Thyroid gland (tissue), 4 donors: ENCODE results near the gene ZBTB1.

Experiments
- POLR2A ChIP-seq, 2 donors: fragments of 450-650 bp; IDR thresholded peaks; one replicate each; pipeline ENCODE4 v1.6.1; 2017; ENCODE audit warnings: antibody characterized with exemption in 2 of 2, mild to moderate bottlenecking in 2 of 2, moderate library complexity in 1 of 2
- TF ChIP-seq, protein P1 (sequence below), 6 experiments: fragments of 200-600 bp in 3 of 6; fragments of 450-650 bp in 3 of 6; sonication (generic) in 3 of 6; IDR thresholded peaks; one replicate each; pipeline ENCODE4 v1.5.1; 2016 to 2019; ENCODE audit warnings: antibody characterized with exemption in 6 of 6, mild to moderate bottlenecking in 2 of 6, inconsistent platforms in 1 of 6, moderate library complexity in 1 of 6

DNA sequence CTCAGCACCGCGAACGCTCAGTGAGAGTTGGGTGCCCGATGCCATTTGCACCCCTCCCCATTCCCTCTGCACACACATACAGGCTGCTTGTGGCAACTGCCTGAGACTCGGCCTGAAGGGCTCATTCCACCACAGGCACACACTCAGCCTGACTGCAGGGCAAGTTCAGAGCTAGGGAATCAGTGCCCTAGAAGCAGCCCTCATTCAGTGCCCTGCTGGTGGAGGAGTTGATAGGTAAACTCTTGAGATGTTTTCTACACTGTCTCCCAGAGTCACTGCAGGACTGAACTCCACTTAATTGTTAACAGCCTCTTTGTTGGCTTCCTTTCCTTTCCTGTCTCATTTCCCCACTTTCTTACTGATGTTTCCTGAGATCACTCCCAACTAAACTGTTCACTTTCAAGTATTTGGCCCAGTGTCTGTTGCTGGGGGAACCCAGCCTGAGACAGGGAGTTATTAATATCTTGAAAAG is 62.1 kb downstream of the ZBTB1 start:
- TF ChIP-seq, protein P1, sequence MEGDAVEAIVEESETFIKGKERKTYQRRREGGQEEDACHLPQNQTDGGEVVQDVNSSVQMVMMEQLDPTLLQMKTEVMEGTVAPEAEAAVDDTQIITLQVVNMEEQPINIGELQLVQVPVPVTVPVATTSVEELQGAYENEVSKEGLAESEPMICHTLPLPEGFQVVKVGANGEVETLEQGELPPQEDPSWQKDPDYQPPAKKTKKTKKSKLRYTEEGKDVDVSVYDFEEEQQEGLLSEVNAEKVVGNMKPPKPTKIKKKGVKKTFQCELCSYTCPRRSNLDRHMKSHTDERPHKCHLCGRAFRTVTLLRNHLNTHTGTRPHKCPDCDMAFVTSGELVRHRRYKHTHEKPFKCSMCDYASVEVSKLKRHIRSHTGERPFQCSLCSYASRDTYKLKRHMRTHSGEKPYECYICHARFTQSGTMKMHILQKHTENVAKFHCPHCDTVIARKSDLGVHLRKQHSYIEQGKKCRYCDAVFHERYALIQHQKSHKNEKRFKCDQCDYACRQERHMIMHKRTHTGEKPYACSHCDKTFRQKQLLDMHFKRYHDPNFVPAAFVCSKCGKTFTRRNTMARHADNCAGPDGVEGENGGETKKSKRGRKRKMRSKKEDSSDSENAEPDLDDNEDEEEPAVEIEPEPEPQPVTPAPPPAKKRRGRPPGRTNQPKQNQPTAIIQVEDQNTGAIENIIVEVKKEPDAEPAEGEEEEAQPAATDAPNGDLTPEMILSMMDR (IDR thresholded peaks at IDR 0.05): no peak
- TF ChIP-seq POLR2A (IDR thresholded peaks at IDR 0.05): no peak
